GM10266 (cell line): ENCODE data around the gene GNAL.
"Not testable (repeated sequence)": the region's sequence is repeated elsewhere in the genome, so short reads cannot be mapped to it uniquely, and the experiment has no call there.

Experiments
- DNase-seq: peaks from one replicate; pipeline ENCODE4 v3.0.0; 2012; ENCODE audit errors: extremely low spot score
- TF ChIP-seq, protein P1 (sequence below): IDR thresholded peaks from 2 replicates; pipeline ENCODE4 v1.5.1; 2012; ENCODE audit warnings: mild to moderate bottlenecking, low read depth; ENCODE audit not compliant: control insufficient read depth, insufficient read depth; ENCODE audit errors: missing control alignments

The GNAL gene

GRCh38 chr18:11884396-11885030 lies 195.4 kb downstream of the GNAL start:
- no peak for DNase-seq
- TF ChIP-seq, protein P1, sequence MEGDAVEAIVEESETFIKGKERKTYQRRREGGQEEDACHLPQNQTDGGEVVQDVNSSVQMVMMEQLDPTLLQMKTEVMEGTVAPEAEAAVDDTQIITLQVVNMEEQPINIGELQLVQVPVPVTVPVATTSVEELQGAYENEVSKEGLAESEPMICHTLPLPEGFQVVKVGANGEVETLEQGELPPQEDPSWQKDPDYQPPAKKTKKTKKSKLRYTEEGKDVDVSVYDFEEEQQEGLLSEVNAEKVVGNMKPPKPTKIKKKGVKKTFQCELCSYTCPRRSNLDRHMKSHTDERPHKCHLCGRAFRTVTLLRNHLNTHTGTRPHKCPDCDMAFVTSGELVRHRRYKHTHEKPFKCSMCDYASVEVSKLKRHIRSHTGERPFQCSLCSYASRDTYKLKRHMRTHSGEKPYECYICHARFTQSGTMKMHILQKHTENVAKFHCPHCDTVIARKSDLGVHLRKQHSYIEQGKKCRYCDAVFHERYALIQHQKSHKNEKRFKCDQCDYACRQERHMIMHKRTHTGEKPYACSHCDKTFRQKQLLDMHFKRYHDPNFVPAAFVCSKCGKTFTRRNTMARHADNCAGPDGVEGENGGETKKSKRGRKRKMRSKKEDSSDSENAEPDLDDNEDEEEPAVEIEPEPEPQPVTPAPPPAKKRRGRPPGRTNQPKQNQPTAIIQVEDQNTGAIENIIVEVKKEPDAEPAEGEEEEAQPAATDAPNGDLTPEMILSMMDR, result no peak

- TF ChIP-seq, protein P1, result no peak
- no peak for DNase-seq
Observed at GRCh38 chr18:11885278-11885947, 196.3 kb downstream of the GNAL start.

- TF ChIP-seq, protein P1, result no peak
- DNase-seq, result no peak
Observed at GRCh38 chr18:11886577-11887110, 197.6 kb downstream of the GNAL start.

GRCh38 chr18:11887328-11888128 lies 198.5 kb downstream of the GNAL start:
- no peak for DNase-seq
- TF ChIP-seq, protein P1, result no peak

GRCh38 chr18:11888726-11889125 lies 199.7 kb downstream of the GNAL start:
- TF ChIP-seq, protein P1, result no peak

DNA sequence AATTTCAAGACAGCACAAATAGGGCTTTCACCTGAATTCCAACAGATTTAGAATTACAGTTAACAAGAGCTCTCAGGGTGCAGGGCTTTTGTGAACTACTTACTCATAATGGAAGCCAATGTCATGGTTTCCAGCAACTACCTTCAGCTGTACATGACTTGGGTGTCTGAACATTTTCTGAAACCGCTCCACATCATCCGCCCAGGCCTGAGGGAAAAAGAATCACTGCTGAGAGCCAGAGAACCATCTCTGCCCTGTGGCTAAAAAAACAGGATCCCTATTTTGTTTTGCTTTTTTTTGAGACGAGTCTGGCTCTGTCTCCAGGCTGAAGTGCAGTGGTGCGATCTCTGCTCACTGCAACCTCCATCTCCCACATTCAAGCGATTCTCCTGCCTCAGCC lies 200.2 kb downstream of the GNAL start:
- no peak for DNase-seq
- TF ChIP-seq, protein P1, result no peak

More at GRCh38 chr18:11888726-11889125, 199.7 kb downstream of the GNAL start:
- no peak for DNase-seq

DNA sequence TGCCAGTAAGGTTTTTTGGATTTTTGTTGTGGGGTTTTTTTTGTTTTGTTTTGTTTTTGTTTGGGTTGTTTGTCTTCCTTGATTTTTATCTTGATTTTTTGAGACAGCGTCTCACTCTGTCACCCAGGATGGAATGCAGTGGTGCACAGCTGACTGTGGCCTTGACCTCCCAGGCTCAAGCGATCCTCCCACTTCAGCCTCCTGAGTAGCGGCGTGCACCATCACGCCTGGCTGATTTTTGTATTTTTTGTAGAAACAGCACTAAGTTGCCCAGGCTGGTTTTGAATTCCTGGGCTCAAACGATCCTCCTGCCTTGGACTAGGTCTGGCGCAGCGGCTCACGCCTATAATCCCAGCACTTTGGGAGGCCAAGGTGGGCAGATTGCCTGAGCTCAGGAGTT lies 202.7 kb downstream of the GNAL start:
- DNase-seq, result no peak
- TF ChIP-seq, protein P1, result no peak

DNA sequence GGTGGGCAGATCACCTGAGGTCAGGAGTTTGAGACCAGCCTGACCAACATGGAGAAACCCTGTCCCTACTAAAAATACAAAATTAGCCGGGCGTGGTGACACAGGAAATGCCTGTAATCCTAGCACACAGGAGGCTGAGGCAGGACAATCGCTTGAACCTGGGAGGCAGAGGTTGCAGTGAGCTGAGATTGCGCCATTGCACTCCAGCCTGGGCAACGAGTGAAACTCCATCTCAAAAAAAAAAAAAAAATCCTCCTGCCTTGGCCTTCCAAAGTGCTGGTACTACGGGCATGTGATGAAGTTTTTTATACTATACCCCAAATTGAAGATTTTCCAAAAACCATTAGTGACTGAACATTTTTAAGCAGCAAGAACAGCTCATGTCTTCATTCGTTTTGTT lies 203.4 kb downstream of the GNAL start:
- not testable (repeated sequence) for DNase-seq
